Pons (tissue), 1 donor: Measurements from ENCODE around the gene CTNNBIP1.
"Not testable (repeated sequence)": the region's sequence is repeated elsewhere in the genome, so short reads cannot be mapped to it uniquely, and the experiment has no call there.

Experiments
- DNase-seq: peaks from one replicate; pipeline ENCODE4 v3.0.0-alpha.2; 2016; ENCODE audit warnings: low spot score

The CTNNBIP1 gene

GRCh38 chr1:9803003-9803918, 106.8 kb downstream of the CTNNBIP1 start:
- not testable (repeated sequence) for DNase-seq

GRCh38 chr1:9801909-9802308, 108.2 kb downstream of the CTNNBIP1 start:
- DNase-seq, result no peak
